GM23338 (cell line): ENCODE data around the gene CALCOCO1. TPM values are rescaled to one million over a fixed set of nuclear protein-coding genes. Genes with fewer than 3 reads are reported as not detected.

Experiments used
- ATAC-seq: fragments of 200-7000 bp; cut with Tn5 transposase; 3 replicates; pipeline ENCODE4 v1.9.1; 2020
- DNase-seq: peaks from one replicate; pipeline ENCODE4 v3.0.0-alpha.2; 2015; ENCODE audit warnings: low spot score
- H2AFZ ChIP-seq: fragments of 200-600 bp; sonication (generic); 2 replicates; pipeline ENCODE4 v1.8.0; 2016; ENCODE audit warnings: antibody characterized with exemption, mild to moderate bottlenecking, moderate library complexity
- H3F3A ChIP-seq: fragments of 200-600 bp; sonication (generic); replicated peaks from 2 replicates; pipeline ENCODE4 v1.8.0; 2017; ENCODE audit warnings: antibody characterized with exemption, mixed run types, low read depth
- H3K27ac ChIP-seq: fragments of 200-600 bp; sonication (generic); 2 replicates; pipeline ENCODE4 v1.6.1; 2016; ENCODE audit warnings: low read depth
- H3K27me3 ChIP-seq: fragments of 200-600 bp; sonication (generic); 2 replicates; pipeline ENCODE4 v1.8.0; 2016; ENCODE audit warnings: mild to moderate bottlenecking, mixed run types, moderate library complexity; ENCODE audit not compliant: insufficient read depth
- H3K36me3 ChIP-seq: fragments of 200-600 bp; sonication (generic); 2 replicates; pipeline ENCODE4 v1.8.0; 2016; ENCODE audit warnings: mild to moderate bottlenecking; ENCODE audit not compliant: insufficient read depth
- H3K4me1 ChIP-seq: fragments of 200-600 bp; sonication (generic); 2 replicates; pipeline ENCODE4 v1.8.0; 2016; ENCODE audit warnings: mild to moderate bottlenecking, moderate library complexity; ENCODE audit not compliant: insufficient read depth
- H3K4me2 ChIP-seq: fragments of 200-600 bp; sonication (generic); 2 replicates; pipeline ENCODE4 v1.7.1; 2017; ENCODE audit warnings: mixed run types
- H3K4me3 ChIP-seq: fragments of 200-600 bp; sonication (generic); 2 replicates; pipeline ENCODE4 v1.6.1; 2016; ENCODE audit warnings: mixed run types
- H3K79me2 ChIP-seq: fragments of 200-600 bp; sonication (generic); replicated peaks from 2 replicates; pipeline ENCODE4 v1.8.0; 2017; ENCODE audit warnings: mild to moderate bottlenecking; ENCODE audit not compliant: insufficient read depth
- H3K9me2 ChIP-seq: fragments of 200-600 bp; sonication (generic); 2 replicates; pipeline ENCODE4 v1.8.0; 2017; ENCODE audit not compliant: insufficient read depth
- H4K20me1 ChIP-seq: fragments of 200-600 bp; sonication (generic); replicated peaks from 2 replicates; pipeline ENCODE4 v1.8.0; 2017; ENCODE audit warnings: mild to moderate bottlenecking; ENCODE audit not compliant: insufficient read depth
- H3K27ac Mint-ChIP-seq: 2 replicates; pipeline ENCODE4 v1.8.0; 2020; ENCODE audit warnings: inconsistent platforms, mild to moderate bottlenecking, moderate library complexity, mixed read lengths
- H3K27me3 Mint-ChIP-seq: 3 replicates; pipeline ENCODE4 v1.8.0; 2022; ENCODE audit warnings: low read depth, mild to moderate bottlenecking, moderate library complexity, mixed read lengths, inconsistent platforms; ENCODE audit not compliant: insufficient read depth, poor library complexity
- H3K36me3 Mint-ChIP-seq: 3 replicates; pipeline ENCODE4 v1.8.0; 2021; ENCODE audit warnings: low read depth, mild to moderate bottlenecking, inconsistent platforms, moderate library complexity, mixed read lengths
- H3K4me1 Mint-ChIP-seq: 3 replicates; pipeline ENCODE4 v1.8.0; 2020; ENCODE audit warnings: mild to moderate bottlenecking, inconsistent platforms, mixed read lengths
- H3K4me3 Mint-ChIP-seq: 3 replicates; pipeline ENCODE4 v1.8.0; 2021; ENCODE audit warnings: moderate library complexity, mild to moderate bottlenecking, inconsistent platforms, mixed read lengths
- H3K9me3 Mint-ChIP-seq: 3 replicates; pipeline ENCODE4 v1.8.0; 2020; ENCODE audit warnings: moderate library complexity, mild to moderate bottlenecking, inconsistent platforms, mixed read lengths
- EZH2phosphoT487 ChIP-seq: fragments of 200-600 bp; sonication (generic); IDR thresholded peaks from one replicate; pipeline ENCODE4 v1.8.1; 2018; ENCODE audit warnings: antibody characterized with exemption; ENCODE audit not compliant: unreplicated experiment
- JUNB ChIP-seq: IDR thresholded peaks from one replicate; pipeline ENCODE4 v1.6.1; 2016; ENCODE audit warnings: antibody characterized with exemption; ENCODE audit not compliant: unreplicated experiment
- STAT1 ChIP-seq: IDR thresholded peaks from one replicate; pipeline ENCODE4 v1.6.1; 2016; ENCODE audit warnings: antibody characterized with exemption; ENCODE audit not compliant: unreplicated experiment
- ZNF114 ChIP-seq: fragments of 250-450 bp; sonication (Bioruptor Pico); IDR thresholded peaks from 2 replicates; pipeline ENCODE4 v1.5.0; 2020; ENCODE audit warnings: mild to moderate bottlenecking, moderate library complexity
- ZNF331 ChIP-seq: fragments of 250-450 bp; sonication (Bioruptor Pico); IDR thresholded peaks from 2 replicates; pipeline ENCODE4 v1.5.0; 2020; ENCODE audit warnings: low read depth, mild to moderate bottlenecking, moderate library complexity
- polyA plus RNA-seq: library from polyadenylated mRNA; unstranded; fragments of >200 nt; fragmentation: Nextera tagmentation; extraction: Ambion mirVana; gene quantifications from 2 replicates; pipeline ENCODE4 v1.2.1, GENCODE V29; 2016
- total RNA-seq: library from RNA; depleted of rRNA; stranded (reverse); fragments of >200 nt; shearing (Covaris generic); gene quantifications from 2 replicates; pipeline ENCODE4 v1.2.3, GENCODE V29; 2014
- TF ChIP-seq, protein P1 (sequence below), 2 experiments: fragments of 200-600 bp in 1 of 2; sonication (generic) in 1 of 2; conservative IDR thresholded peaks; 2 replicates each; pipeline versions ENCODE4 v1.5.1 to v1.6.1; 2016 to 2017; ENCODE audit warnings: antibody characterized with exemption in 2 of 2, low read depth in 2 of 2, mild to moderate bottlenecking in 2 of 2, moderate library complexity in 1 of 2
- TF ChIP-seq, protein P2 (sequence below): fragments of 250-450 bp; sonication (Bioruptor Pico); IDR thresholded peaks from 2 replicates; pipeline ENCODE4 v1.5.0; 2020; ENCODE audit warnings: mild to moderate bottlenecking, moderate library complexity
- TF ChIP-seq, protein P3 (sequence below): IDR thresholded peaks from 2 replicates; pipeline ENCODE4 v1.6.1; 2016; ENCODE audit warnings: antibody characterized with exemption

CALCOCO1 gene
- total and polyA plus RNA-seq, 2 experiments from 2014 or later, result 6.5 to 20.4 TPM

DNA sequence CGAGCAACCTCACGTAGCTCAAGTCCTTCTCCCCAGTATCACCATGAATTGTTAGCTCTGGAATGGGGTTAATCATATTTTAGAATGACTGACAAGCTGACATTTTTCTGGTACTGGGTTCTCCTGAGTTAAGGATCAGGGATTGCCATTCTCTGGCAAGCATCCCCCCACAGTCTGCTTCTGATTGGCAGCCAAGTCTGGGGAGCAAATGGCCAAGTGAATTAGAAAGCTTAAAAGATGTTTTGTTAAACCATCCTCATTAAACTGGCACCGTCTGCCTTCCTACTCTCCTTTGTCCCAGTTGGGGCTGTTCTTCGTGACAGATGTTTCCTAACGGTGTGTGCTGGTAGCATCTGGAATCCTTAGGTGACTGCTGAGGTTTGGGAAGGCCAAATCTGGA is 41.7 kb upstream of the CALCOCO1 start:
- no peak for DNase-seq
- TF ChIP-seq ZNF331 (no peak), ZNF114 (CRISPR knock-in tag) (no peak), JUNB (no peak), STAT1 (no peak), EZH2phosphoT487 (no peak)
- TF ChIP-seq, protein P1, sequence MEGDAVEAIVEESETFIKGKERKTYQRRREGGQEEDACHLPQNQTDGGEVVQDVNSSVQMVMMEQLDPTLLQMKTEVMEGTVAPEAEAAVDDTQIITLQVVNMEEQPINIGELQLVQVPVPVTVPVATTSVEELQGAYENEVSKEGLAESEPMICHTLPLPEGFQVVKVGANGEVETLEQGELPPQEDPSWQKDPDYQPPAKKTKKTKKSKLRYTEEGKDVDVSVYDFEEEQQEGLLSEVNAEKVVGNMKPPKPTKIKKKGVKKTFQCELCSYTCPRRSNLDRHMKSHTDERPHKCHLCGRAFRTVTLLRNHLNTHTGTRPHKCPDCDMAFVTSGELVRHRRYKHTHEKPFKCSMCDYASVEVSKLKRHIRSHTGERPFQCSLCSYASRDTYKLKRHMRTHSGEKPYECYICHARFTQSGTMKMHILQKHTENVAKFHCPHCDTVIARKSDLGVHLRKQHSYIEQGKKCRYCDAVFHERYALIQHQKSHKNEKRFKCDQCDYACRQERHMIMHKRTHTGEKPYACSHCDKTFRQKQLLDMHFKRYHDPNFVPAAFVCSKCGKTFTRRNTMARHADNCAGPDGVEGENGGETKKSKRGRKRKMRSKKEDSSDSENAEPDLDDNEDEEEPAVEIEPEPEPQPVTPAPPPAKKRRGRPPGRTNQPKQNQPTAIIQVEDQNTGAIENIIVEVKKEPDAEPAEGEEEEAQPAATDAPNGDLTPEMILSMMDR (conservative IDR thresholded peaks at IDR 0.05; ENCODE audit: low read depth in 2 of 2), result no peak
- TF ChIP-seq, protein P2, sequence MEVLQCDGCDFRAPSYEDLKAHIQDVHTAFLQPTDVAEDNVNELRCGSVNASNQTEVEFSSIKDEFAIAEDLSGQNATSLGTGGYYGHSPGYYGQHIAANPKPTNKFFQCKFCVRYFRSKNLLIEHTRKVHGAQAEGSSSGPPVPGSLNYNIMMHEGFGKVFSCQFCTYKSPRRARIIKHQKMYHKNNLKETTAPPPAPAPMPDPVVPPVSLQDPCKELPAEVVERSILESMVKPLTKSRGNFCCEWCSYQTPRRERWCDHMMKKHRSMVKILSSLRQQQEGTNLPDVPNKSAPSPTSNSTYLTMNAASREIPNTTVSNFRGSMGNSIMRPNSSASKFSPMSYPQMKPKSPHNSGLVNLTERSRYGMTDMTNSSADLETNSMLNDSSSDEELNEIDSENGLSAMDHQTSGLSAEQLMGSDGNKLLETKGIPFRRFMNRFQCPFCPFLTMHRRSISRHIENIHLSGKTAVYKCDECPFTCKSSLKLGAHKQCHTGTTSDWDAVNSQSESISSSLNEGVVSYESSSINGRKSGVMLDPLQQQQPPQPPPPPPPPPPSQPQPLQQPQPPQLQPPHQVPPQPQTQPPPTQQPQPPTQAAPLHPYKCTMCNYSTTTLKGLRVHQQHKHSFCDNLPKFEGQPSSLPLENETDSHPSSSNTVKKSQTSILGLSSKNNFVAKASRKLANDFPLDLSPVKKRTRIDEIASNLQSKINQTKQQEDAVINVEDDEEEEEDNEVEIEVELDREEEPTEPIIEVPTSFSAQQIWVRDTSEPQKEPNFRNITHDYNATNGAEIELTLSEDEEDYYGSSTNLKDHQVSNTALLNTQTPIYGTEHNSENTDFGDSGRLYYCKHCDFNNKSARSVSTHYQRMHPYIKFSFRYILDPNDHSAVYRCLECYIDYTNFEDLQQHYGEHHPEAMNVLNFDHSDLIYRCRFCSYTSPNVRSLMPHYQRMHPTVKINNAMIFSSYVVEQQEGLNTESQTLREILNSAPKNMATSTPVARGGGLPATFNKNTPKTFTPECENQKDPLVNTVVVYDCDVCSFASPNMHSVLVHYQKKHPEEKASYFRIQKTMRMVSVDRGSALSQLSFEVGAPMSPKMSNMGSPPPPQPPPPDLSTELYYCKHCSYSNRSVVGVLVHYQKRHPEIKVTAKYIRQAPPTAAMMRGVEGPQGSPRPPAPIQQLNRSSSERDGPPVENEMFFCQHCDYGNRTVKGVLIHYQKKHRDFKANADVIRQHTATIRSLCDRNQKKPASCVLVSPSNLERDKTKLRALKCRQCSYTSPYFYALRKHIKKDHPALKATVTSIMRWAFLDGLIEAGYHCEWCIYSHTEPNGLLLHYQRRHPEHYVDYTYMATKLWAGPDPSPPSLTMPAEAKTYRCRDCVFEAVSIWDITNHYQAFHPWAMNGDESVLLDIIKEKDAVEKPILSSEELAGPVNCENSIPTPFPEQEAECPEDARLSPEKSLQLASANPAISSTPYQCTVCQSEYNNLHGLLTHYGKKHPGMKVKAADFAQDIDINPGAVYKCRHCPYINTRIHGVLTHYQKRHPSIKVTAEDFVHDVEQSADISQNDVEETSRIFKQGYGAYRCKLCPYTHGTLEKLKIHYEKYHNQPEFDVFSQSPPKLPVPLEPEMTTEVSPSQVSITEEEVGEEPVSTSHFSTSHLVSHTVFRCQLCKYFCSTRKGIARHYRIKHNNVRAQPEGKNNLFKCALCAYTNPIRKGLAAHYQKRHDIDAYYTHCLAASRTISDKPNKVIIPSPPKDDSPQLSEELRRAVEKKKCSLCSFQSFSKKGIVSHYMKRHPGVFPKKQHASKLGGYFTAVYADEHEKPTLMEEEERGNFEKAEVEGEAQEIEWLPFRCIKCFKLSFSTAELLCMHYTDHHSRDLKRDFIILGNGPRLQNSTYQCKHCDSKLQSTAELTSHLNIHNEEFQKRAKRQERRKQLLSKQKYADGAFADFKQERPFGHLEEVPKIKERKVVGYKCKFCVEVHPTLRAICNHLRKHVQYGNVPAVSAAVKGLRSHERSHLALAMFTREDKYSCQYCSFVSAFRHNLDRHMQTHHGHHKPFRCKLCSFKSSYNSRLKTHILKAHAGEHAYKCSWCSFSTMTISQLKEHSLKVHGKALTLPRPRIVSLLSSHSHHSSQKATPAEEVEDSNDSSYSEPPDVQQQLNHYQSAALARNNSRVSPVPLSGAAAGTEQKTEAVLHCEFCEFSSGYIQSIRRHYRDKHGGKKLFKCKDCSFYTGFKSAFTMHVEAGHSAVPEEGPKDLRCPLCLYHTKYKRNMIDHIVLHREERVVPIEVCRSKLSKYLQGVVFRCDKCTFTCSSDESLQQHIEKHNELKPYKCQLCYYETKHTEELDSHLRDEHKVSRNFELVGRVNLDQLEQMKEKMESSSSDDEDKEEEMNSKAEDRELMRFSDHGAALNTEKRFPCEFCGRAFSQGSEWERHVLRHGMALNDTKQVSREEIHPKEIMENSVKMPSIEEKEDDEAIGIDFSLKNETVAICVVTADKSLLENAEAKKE (CRISPR knock-in tag), result no peak
- TF ChIP-seq, protein P3, sequence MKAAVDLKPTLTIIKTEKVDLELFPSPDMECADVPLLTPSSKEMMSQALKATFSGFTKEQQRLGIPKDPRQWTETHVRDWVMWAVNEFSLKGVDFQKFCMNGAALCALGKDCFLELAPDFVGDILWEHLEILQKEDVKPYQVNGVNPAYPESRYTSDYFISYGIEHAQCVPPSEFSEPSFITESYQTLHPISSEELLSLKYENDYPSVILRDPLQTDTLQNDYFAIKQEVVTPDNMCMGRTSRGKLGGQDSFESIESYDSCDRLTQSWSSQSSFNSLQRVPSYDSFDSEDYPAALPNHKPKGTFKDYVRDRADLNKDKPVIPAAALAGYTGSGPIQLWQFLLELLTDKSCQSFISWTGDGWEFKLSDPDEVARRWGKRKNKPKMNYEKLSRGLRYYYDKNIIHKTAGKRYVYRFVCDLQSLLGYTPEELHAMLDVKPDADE, result no peak
- H3K9me2 ChIP-seq, result no peaks in the 10 kb centered on the region
- H3K79me2 ChIP-seq, result no peaks in the 10 kb centered on the region
- H4K20me1 ChIP-seq, result no peaks in the 10 kb centered on the region; the same call in 1 of the 2 replicates
- Mint-ChIP-seq H3K4me3 (no peak overlapping the region), H3K27me3 (peaks cover 16% of the 10 kb centered on the region), H3K27ac (no peak overlapping the region), H3K4me1 (no peaks in the 10 kb centered on the region), H3K9me3 (no peaks in the 10 kb centered on the region), H3K36me3 (no peaks in the 10 kb centered on the region)
- H3K36me3 ChIP-seq, result no peaks in the 10 kb centered on the region
- H3K4me2 ChIP-seq, result no peak overlapping the region
- H3K27ac ChIP-seq, result no peak overlapping the region
- ATAC-seq, result no peak
- no peak overlapping the region for H2AFZ ChIP-seq
- H3K4me1 ChIP-seq, result no peaks in the 10 kb centered on the region
- H3K27me3 ChIP-seq, result peaks cover 61% of the 10 kb centered on the region
- H3F3A ChIP-seq, result no peaks in the 10 kb centered on the region
- H3K4me3 ChIP-seq, result no peak overlapping the region
